Endothelial cell of umbilical vein (primary cell): ENCODE measurements around the gene MAPKAP1. TPM values are rescaled to one million over a fixed set of nuclear protein-coding genes. Genes with fewer than 3 reads are reported as not detected.

Experiments
- BruUV-seq: library from RNA; stranded (reverse); fragments of 400-500 nt; replicated peaks from 2 replicates; lab custom pipeline; 2021; lab: Mats Ljungman, UMichigan
- CTCF ChIA-PET: fragments of 300-600, 350-600 bp; sonication (Branson Sonifier 250); formaldehyde crosslinking; loops from one replicate; lab custom pipeline; 2021; ENCODE audit warnings: antibody characterized with exemption, inconsistent platforms; lab: Charles Lee
- POLR2A ChIA-PET: fragments of 300-600, 350-600 bp; sonication (Branson Sonifier 250); formaldehyde crosslinking; loops from one replicate; lab custom pipeline; 2021; ENCODE audit warnings: antibody characterized with exemption, inconsistent platforms; lab: Charles Lee
- DNase-seq: peaks from one replicate; pipeline ENCODE4 v3.0.0-alpha.2; 2011; ENCODE audit warnings: low read depth, low spot score
- FAIRE-seq: peaks from 2 replicates; lab custom pipeline; 2011; peaks lifted over from hg19 to GRCh38; lab: Jason Lieb, UNC
- H2AFZ ChIP-seq: 2 replicates; pipeline ENCODE4 v1.6.0; 2012; ENCODE audit warnings: low read depth, low read length, control low read depth, inconsistent platforms
- H3K27ac ChIP-seq: 2 replicates; pipeline ENCODE4 v1.5.1; 2011; ENCODE audit warnings: low read depth, mild to moderate bottlenecking, control low read depth, low read length, moderate library complexity; ENCODE audit not compliant: insufficient read depth
- H3K27me3 ChIP-seq, 2 experiments: 2 replicates each; pipeline versions ENCODE4 v1.6.0 to v1.6.1; 2011; ENCODE audit warnings: low read length in 2 of 2, mixed read lengths in 1 of 2; ENCODE audit not compliant: control insufficient read depth in 2 of 2, insufficient read depth in 2 of 2
- H3K36me3 ChIP-seq, 2 experiments: 2 replicates in 1 of 2; 3 replicates in 1 of 2; pipeline ENCODE4 v1.5.1; 2011; ENCODE audit warnings: low read length in 2 of 2, mild to moderate bottlenecking in 1 of 2, moderate library complexity in 1 of 2; ENCODE audit not compliant: control insufficient read depth in 2 of 2, insufficient read depth in 2 of 2; ENCODE audit errors: extremely low read depth in 1 of 2
- H3K4me1 ChIP-seq: 3 replicates; pipeline ENCODE4 v1.5.1; 2011; ENCODE audit warnings: mild to moderate bottlenecking, low read length; ENCODE audit not compliant: control insufficient read depth, insufficient read depth; ENCODE audit errors: extremely low read depth
- H3K4me2 ChIP-seq: 2 replicates; pipeline ENCODE4 v1.6.1; 2011; ENCODE audit warnings: low read length, control low read depth, mixed read lengths; ENCODE audit not compliant: insufficient read depth
- H3K4me3 ChIP-seq, 3 experiments: fragments of 200-600 bp in 1 of 3; sonication (generic), shearing (Covaris generic) in 1 of 3; replicated peaks in 1 of 3; 2 replicates each; pipeline ENCODE4 v1.5.1; 2011 to 2016; ENCODE audit warnings: control low read depth in 3 of 3, low read length in 3 of 3, mild to moderate bottlenecking in 2 of 3, inconsistent platforms in 1 of 3, low read depth in 1 of 3, moderate library complexity in 1 of 3; ENCODE audit not compliant: insufficient read depth in 1 of 3
- H3K79me2 ChIP-seq: 2 replicates; pipeline ENCODE4 v1.6.0; 2012; ENCODE audit warnings: low read length, inconsistent platforms; ENCODE audit not compliant: control insufficient read depth, insufficient read depth
- H3K9ac ChIP-seq: replicated peaks from 2 replicates; pipeline ENCODE3; 2011; ENCODE audit warnings: low read length, control low read depth; ENCODE audit not compliant: insufficient read depth; ENCODE audit errors: extremely low read depth
- H3K9me1 ChIP-seq: replicated peaks from 3 replicates; pipeline ENCODE4 v1.6.0; 2011; ENCODE audit warnings: mild to moderate bottlenecking, low read length; ENCODE audit not compliant: control insufficient read depth, insufficient read depth; ENCODE audit errors: extremely low read depth
- H3K9me3 ChIP-seq: replicated peaks from 2 replicates; pipeline ENCODE4 v1.5.1; 2012; ENCODE audit warnings: low read length, inconsistent platforms; ENCODE audit not compliant: control insufficient read depth, insufficient read depth
- H4K20me1 ChIP-seq: replicated peaks from 2 replicates; pipeline ENCODE3; 2011; ENCODE audit warnings: mild to moderate bottlenecking, low read length; ENCODE audit not compliant: control insufficient read depth, insufficient read depth; ENCODE audit errors: extremely low read depth
- EZH2 ChIP-seq: IDR thresholded peaks from 2 replicates; pipeline ENCODE4 v1.6.1; 2012; ENCODE audit warnings: borderline replicate concordance, low read depth, mild to moderate bottlenecking, moderate library complexity, low read length, inconsistent platforms; ENCODE audit not compliant: severe bottlenecking
- FOS ChIP-seq: IDR thresholded peaks from 2 replicates; pipeline ENCODE4 v1.6.1; 2011; ENCODE audit warnings: mild to moderate bottlenecking, low read length, moderate library complexity, borderline replicate concordance; ENCODE audit not compliant: insufficient read depth
- GATA2 ChIP-seq: IDR thresholded peaks from 2 replicates; pipeline ENCODE4 v1.7.0; 2011; ENCODE audit warnings: low read depth, mild to moderate bottlenecking, moderate library complexity, mixed read lengths, low read length; ENCODE audit not compliant: insufficient read length, insufficient read depth
- JUN ChIP-seq: IDR thresholded peaks from 2 replicates; pipeline ENCODE4 v1.6.1; 2011; ENCODE audit warnings: borderline replicate concordance, low read depth; ENCODE audit not compliant: insufficient read length, insufficient read depth
- MYC ChIP-seq: IDR thresholded peaks from one replicate; pipeline ENCODE4 v1.6.1; 2011; ENCODE audit warnings: mild to moderate bottlenecking, low read depth, low read length
- POLR2A ChIP-seq: IDR thresholded peaks from 2 replicates; pipeline ENCODE4 v1.6.1; 2012; ENCODE audit warnings: low read depth, mild to moderate bottlenecking, control low read depth, low read length
- POLR2AphosphoS5 ChIP-seq: IDR thresholded peaks from 2 replicates; pipeline ENCODE4 v1.6.1; 2012; ENCODE audit warnings: low read depth, mild to moderate bottlenecking, control low read depth, low read length, moderate library complexity; ENCODE audit not compliant: insufficient read depth
- dilution Hi-C: fragments of 300-500 bp; cut with MboI; formaldehyde crosslinking; loops from one replicate; pipeline ENCODE4 v1.15.0; 2019; ENCODE audit warnings: low sequenced_read_pairs; ENCODE audit not compliant: extremely low pct_ligation_motif_present
- intact Hi-C: fragments of 100-400 bp; cut with micrococcal nuclease; formaldehyde crosslinking; loops from one replicate; pipeline ENCODE4 v1.10.0; 2022
- polyA plus RNA-seq, 4 experiments: library from polyadenylated mRNA; depleted of rRNA in 3 of 4; stranded (reverse) in 3 of 4; unstranded in 1 of 4; fragments of >200 nt; gene quantifications; 2 replicates each; pipeline versions ENCODE4 v1.2.1 to v1.2.3, GENCODE V29; 2011 to 2012; ENCODE audit warnings: missing spikeins in 1 of 4
- total RNA-seq: library from RNA; stranded (reverse); gene quantifications from 2 replicates; pipeline ENCODE4 v1.2.3, GENCODE V29; 2021
- TF ChIP-seq, protein P1 (sequence below), 2 donors: IDR thresholded peaks; 1 replicate in 1 of 2; 2 replicates in 1 of 2; pipeline ENCODE4 v1.5.1; 2011; ENCODE audit warnings: low read length in 2 of 2, mild to moderate bottlenecking in 2 of 2, moderate library complexity in 2 of 2, control low read depth in 1 of 2, inconsistent platforms in 1 of 2, low read depth in 1 of 2; ENCODE audit not compliant: insufficient read depth in 1 of 2; ENCODE audit errors: extremely low read depth in 1 of 2
- TF ChIP-seq, protein P2 (sequence below): IDR thresholded peaks from 2 replicates; pipeline ENCODE4 v1.6.1; 2011; ENCODE audit not compliant: insufficient read depth, insufficient read length

The MAPKAP1 gene
- total and polyA plus RNA-seq, 2 donors (not counting 3 experiments of a cell fraction or from before 2014, with no cell fraction given), result 61.9 to 99.1 TPM

DNA sequence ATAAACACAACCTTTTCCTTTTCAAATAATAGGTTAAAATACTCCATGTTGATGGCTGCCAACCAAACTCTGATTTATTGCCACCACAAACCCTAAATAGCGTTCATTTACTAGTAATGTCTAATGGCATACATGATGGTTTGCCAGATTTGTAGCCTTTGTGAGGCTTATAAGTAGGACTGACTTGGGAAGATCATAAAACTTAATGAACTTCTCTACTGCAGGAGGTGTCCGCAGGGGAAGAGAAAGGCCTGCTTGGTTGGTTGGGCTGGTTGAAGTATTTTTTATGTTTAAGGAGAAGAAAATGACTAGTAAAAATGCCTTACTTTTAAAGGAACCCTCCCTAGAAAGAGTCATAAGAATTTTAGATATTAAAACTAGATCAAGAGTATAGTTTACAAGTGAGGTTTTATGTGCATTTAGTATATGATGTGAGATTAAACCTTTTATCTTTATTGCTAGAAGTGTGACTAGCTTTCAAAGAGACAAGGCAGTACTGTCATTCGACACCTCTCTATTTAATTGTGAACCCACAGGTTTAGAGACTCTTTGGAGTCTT is 45.1 kb upstream of the MAPKAP1 start:
- no TSS peak for BruUV-seq
- Histone ChIP-seq H4K20me1 (no peaks in the 10 kb centered on the region), H3K9me1 (no peaks in the 10 kb centered on the region), H3K79me2 (peaks cover 50% of the 10 kb centered on the region), H3K27ac (no peak overlapping the region), H3K4me3 (no peak overlapping the region), H2AFZ (no peak overlapping the region), H3K9me3 (no peaks in the 10 kb centered on the region), H3K4me2 (no peak overlapping the region), H3K4me1 (peaks cover 20% of the 10 kb centered on the region), H3K27me3 (no peaks in the 10 kb centered on the region), H3K9ac (no peak overlapping the region), H3K36me3 (peaks cover 0 to 8% of the 10 kb centered on the region in 2 experiments)
- CTCF ChIA-PET, result no interaction called here
- intact Hi-C loops (no loop called here), dilution Hi-C loops (no loop called here)
- DNase-seq (no peak), FAIRE-seq (no peak)
- POLR2A ChIA-PET, result no interaction called here
- TF ChIP-seq MYC, result no peak
- TF ChIP-seq FOS, result no peak
- no peak for TF ChIP-seq JUN
- no peak for TF ChIP-seq GATA2
- no peak for TF ChIP-seq EZH2
- TF ChIP-seq POLR2AphosphoS5, result no peak
- TF ChIP-seq POLR2A, result no peak
- TF ChIP-seq, protein P1, sequence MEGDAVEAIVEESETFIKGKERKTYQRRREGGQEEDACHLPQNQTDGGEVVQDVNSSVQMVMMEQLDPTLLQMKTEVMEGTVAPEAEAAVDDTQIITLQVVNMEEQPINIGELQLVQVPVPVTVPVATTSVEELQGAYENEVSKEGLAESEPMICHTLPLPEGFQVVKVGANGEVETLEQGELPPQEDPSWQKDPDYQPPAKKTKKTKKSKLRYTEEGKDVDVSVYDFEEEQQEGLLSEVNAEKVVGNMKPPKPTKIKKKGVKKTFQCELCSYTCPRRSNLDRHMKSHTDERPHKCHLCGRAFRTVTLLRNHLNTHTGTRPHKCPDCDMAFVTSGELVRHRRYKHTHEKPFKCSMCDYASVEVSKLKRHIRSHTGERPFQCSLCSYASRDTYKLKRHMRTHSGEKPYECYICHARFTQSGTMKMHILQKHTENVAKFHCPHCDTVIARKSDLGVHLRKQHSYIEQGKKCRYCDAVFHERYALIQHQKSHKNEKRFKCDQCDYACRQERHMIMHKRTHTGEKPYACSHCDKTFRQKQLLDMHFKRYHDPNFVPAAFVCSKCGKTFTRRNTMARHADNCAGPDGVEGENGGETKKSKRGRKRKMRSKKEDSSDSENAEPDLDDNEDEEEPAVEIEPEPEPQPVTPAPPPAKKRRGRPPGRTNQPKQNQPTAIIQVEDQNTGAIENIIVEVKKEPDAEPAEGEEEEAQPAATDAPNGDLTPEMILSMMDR (IDR thresholded peaks at IDR 0.05; ENCODE audit: extremely low read depth in 1 of 2, insufficient read depth in 1 of 2, low read depth in 1 of 2, low read length in 2 of 2), result no peak
- TF ChIP-seq, protein P2, sequence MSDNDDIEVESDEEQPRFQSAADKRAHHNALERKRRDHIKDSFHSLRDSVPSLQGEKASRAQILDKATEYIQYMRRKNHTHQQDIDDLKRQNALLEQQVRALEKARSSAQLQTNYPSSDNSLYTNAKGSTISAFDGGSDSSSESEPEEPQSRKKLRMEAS, result no peak
